Measurements from ENCODE around the gene BOLL.

- TF ChIP-seq EZH2 (IDR thresholded peaks at IDR 0.05; ENCODE audit: low read length, unreplicated experiment) (no peak), EZH2phosphoT487 (IDR thresholded peaks at IDR 0.05; ENCODE audit: borderline replicate concordance, low read length) (no peak)
These were observed 13.9 kb upstream of the BOLL start for GRCh38 chr2:197799068-197799467.

Data from PC-3 (cell line).